Measurements from ENCODE around the gene AIFM1. TPM values are rescaled to one million over a fixed set of nuclear protein-coding genes. Genes with fewer than 3 reads are reported as not detected.

The AIFM1 gene
- total RNA-seq, 1 donor = 15.2 TPM

- Histone ChIP-seq H2AFZ (ENCODE audit: low read length) (peak overlapping the region; percentile 88), H4K20me1 (ENCODE audit: insufficient read depth, low read length) (no peaks in the 10 kb centered on the region), H3K27ac (ENCODE audit: low read depth, low read length) (peak overlapping the region; percentile 78), H3K4me3 (ENCODE audit: insufficient read depth, low read length) (peak overlapping the region; percentile 74), H3K79me2 (ENCODE audit: insufficient read depth, low read length) (peaks cover 24% of the 10 kb centered on the region), H3K9me3 (ENCODE audit: low read depth, low read length) (no peaks in the 10 kb centered on the region), H3K4me2 (ENCODE audit: insufficient read depth, low read length) (peak overlapping the region; percentile 84), H3K27me3 (ENCODE audit: insufficient read depth, low read length) (no peaks in the 10 kb centered on the region), H3K36me3 (ENCODE audit: insufficient read depth, low read length) (no peaks in the 10 kb centered on the region), H3K4me1 (ENCODE audit: insufficient read depth, low read length) (peaks cover 14% of the 10 kb centered on the region)
- TF ChIP-seq CTCF (IDR thresholded peaks at IDR 0.05; ENCODE audit: extremely low read depth, low read depth, low read length) = no peak
- no peak for DNase-seq (ENCODE audit: insufficient read length, low spot score, missing footprints)
These were observed 399 bp downstream of the AIFM1 start for GRCh38 chrX:130165181-130165702.

GRCh38 chrX:130163398-130163797 lies 2.2 kb downstream of the AIFM1 start:
- Histone ChIP-seq H3K36me3 (ENCODE audit: insufficient read depth, low read length) (no peaks in the 10 kb centered on the region), H2AFZ (ENCODE audit: low read length) (no peak overlapping the region), H3K9me3 (ENCODE audit: low read depth, low read length) (no peaks in the 10 kb centered on the region), H3K27me3 (ENCODE audit: insufficient read depth, low read length) (no peaks in the 10 kb centered on the region), H3K4me2 (ENCODE audit: insufficient read depth, low read length) (no peak overlapping the region), H3K27ac (ENCODE audit: low read depth, low read length) (no peak overlapping the region), H4K20me1 (ENCODE audit: insufficient read depth, low read length) (no peaks in the 10 kb centered on the region), H3K4me1 (ENCODE audit: insufficient read depth, low read length) (peaks cover 14% of the 10 kb centered on the region), H3K4me3 (ENCODE audit: insufficient read depth, low read length) (no peak overlapping the region), H3K79me2 (ENCODE audit: insufficient read depth, low read length) (peaks cover 28% of the 10 kb centered on the region)
- no peak for TF ChIP-seq CTCF (IDR thresholded peaks at IDR 0.05; ENCODE audit: extremely low read depth, low read depth, low read length)
- DNase-seq (ENCODE audit: insufficient read length, low spot score, missing footprints) = no peak

GRCh38 chrX:130162094-130162735 lies 3.4 kb downstream of the AIFM1 start:
- Histone ChIP-seq H3K36me3 (ENCODE audit: insufficient read depth, low read length) (no peaks in the 10 kb centered on the region), H4K20me1 (ENCODE audit: insufficient read depth, low read length) (no peaks in the 10 kb centered on the region), H3K27ac (ENCODE audit: low read depth, low read length) (no peak overlapping the region), H3K4me2 (ENCODE audit: insufficient read depth, low read length) (no peak overlapping the region), H2AFZ (ENCODE audit: low read length) (no peak overlapping the region), H3K4me1 (ENCODE audit: insufficient read depth, low read length) (peaks cover 14% of the 10 kb centered on the region), H3K79me2 (ENCODE audit: insufficient read depth, low read length) (peaks cover 28% of the 10 kb centered on the region), H3K9me3 (ENCODE audit: low read depth, low read length) (no peaks in the 10 kb centered on the region), H3K27me3 (ENCODE audit: insufficient read depth, low read length) (no peaks in the 10 kb centered on the region), H3K4me3 (ENCODE audit: insufficient read depth, low read length) (no peak overlapping the region)
- TF ChIP-seq CTCF (IDR thresholded peaks at IDR 0.05; ENCODE audit: extremely low read depth, low read depth, low read length) = no peak
- DNase-seq (ENCODE audit: insufficient read length, low spot score, missing footprints) = no peak

GRCh38 chrX:130159776-130160175 lies 5.9 kb downstream of the AIFM1 start:
- no peak overlapping the region for H3K27ac ChIP-seq (ENCODE audit: low read depth, low read length)
- no peak for TF ChIP-seq CTCF (IDR thresholded peaks at IDR 0.05; ENCODE audit: extremely low read depth, low read depth, low read length)
- H3K79me2 ChIP-seq (ENCODE audit: insufficient read depth, low read length) = peaks cover 28% of the 10 kb centered on the region
- H3K9me3 ChIP-seq (ENCODE audit: low read depth, low read length) = no peaks in the 10 kb centered on the region
- H2AFZ ChIP-seq (ENCODE audit: low read length) = no peak overlapping the region
- H4K20me1 ChIP-seq (ENCODE audit: insufficient read depth, low read length) = no peaks in the 10 kb centered on the region
- no peaks in the 10 kb centered on the region for H3K27me3 ChIP-seq (ENCODE audit: insufficient read depth, low read length)
- H3K36me3 ChIP-seq (ENCODE audit: insufficient read depth, low read length) = no peaks in the 10 kb centered on the region
- H3K4me2 ChIP-seq (ENCODE audit: insufficient read depth, low read length) = no peak overlapping the region
- no peak for DNase-seq (ENCODE audit: insufficient read length, low spot score, missing footprints)
- H3K4me3 ChIP-seq (ENCODE audit: insufficient read depth, low read length) = no peak overlapping the region
- peaks cover 6% of the 10 kb centered on the region for H3K4me1 ChIP-seq (ENCODE audit: insufficient read depth, low read length)
